Stimulated activated CD4-positive, alpha-beta T cell treated with anti-CD3 and anti-CD28 coated beads, Interleukin-1b, Interleukin-23, amount 100 ng/mL, for 24 hours (primary cell): ENCODE data around the gene ADK.
A peak's percentile ranks its signal among the peaks of the same experiment; 100 is the strongest.
"Not testable (repeated sequence)": the region's sequence is repeated elsewhere in the genome, so short reads cannot be mapped to it uniquely, and the experiment has no call there.

ENCODE experiments used
- DNase-seq, 4 experiments: peaks; one replicate each; pipeline ENCODE4 v3.0.0-alpha.2; 2020; ENCODE audit warnings: low read depth in 4 of 4, low spot score in 1 of 4

The ADK gene

DNA sequence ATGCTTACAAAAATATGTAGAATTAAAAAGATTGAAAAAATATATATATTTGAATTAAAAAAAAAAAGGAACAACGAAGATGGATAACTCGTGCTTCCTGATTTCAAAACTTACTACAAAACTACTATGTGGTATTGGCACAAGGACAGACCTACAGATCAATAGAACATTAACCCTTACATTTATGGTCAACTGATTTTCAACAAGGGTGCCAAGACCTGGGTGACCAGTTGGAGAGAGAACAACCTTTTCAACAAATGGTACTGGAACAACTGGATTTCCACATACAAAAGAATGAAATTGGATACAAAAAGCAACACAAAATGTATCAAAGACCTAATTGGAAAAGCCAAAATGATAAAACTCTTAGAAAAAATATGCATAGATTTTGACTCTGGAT lies 10.5 kb upstream of the ADK start:
- DNase-seq, result no peak

DNA sequence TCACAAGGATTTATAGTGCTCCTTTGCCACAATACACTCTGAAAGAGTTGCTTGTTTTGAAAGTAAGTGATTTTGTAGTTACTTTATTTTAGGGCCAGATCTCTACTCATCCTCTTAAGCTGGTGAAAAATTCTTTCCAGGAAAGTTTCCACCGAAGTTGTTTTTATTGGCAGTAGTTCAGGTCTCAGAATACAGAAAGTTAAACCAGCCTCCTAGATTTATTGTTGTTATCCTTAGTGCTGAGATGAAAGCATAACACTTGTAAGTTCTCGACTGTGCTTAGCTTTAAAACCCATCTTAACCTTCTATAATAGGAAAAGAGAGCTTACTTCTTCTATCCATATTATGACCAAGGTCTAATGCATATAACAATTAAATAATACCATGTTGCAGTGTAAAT lies 5.9 kb upstream of the ADK start:
- DNase-seq, result no peak

DNA sequence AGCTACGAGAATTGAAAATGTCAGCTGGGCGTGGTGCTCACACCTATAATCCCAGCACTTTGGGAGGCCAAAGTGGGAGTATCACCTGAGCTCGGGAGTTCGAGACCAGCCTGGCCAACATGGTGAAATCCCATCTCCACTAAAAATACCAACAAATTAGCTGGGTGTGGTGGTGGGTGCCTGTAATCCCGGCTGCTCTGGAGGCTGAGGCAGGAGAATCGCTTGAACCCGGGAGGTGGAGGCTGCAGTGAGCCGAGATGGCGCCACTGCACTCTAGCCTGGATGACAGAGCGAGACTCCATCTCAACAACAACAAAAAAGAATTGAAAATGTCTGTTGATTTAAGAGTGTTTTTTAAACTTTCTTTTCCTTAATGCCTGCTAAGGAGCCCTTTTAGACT lies 4.0 kb upstream of the ADK start:
- DNase-seq, result not testable (repeated sequence)

DNA sequence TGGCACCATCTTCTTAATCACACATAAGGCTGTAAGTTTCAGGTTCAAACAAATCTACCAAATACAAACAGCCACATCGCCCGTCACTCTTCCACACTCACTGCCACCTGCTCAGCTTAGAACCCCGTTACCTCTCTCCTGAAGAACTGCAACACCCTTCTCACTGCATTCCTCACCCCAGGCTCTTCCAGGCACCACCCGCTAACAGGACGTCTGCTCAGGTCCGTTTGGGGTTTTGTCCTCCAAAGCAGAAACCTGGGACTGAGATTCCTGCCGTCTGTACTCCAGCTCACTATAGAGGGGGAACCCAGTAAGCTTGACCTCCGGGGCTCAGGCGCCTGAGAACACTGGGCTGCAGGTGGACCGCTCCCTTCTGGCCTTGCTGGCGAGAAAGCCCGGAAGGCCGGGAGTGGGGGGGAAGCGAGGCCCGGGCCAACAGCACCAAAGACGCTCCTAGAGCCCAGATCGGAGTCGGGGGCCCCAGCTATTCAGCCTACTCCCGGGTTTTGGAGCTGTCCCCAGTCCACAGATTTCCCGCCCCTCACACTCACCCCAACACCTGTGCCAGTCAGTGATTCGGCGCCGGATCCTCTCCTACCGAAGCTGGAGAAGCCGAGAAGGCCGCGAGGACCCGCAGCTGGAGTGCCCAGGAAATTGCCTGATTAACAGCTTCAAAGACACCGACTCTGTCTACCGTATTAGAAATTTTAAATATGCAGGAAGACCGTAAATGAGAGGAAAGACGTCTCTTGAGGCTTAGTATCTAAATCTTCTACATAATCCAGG lies 624 bp upstream of the ADK start, which contains the start of gene AP3M1:
Gene AP3M1, minus strand, starts transcription at position 625 of the 786 bp plus-strand sequence. CDS start 12,449 bp downstream, outside the sequence.
- peak; percentile 50 to 73 (median 60) for DNase-seq

DNA sequence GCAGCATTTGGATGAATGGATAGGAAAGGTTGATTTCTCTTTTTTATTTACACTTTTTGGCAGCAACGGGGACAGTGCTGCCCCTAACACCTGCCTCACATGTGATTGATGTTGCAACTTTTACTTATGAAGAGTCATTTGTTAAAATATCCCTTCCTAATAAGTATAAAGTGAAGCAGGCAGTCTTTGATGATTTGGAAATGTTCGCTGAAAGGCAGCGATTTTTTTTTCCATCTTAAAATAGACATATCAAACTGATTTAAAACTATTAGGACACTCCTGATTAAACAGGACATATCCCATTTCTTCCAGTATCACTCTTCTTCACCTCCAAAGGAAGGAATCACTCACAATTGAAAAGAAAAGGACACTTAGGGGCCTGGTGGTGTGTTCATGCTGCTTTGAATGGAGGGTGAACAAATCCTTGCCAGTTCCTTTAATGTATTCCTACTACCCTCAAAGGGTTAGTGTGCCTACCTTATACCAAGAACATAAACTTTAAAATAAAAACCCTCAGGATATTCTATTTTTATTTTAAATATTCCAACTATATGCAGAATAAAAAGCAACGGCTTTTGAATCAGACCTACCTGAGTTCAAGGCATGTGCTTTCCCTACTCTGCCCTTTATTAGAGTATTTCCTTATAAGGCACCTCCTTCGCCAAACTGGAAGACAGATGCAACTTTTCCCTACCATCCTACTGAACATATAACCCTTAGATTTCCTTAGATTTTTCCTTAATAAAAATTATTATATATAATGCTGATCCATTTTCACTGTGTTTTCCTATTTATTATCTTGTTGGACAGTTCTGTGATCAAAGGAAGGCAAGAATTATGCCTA lies 1.1 kb downstream of the ADK start:
- DNase-seq, result no peak

DNA sequence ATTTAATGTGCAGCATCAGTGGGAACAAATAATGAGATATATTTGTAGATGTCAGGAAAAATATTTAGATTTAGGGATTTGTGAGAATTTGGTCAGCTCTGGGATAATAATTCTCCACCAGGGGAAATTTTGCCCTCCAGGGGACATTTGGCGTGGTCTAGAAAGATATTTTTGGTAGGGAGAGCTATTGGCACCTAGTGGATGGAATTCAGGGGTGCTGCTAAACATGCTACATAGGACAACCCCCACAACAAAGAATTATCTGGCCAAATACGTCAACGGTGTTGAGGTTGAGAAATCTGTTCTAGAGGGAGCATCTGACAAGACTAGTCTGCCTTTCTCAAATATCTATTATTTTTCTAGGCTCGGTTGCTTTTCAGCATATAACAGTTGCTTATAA lies 2.1 kb downstream of the ADK start:
- no peak for DNase-seq

DNA sequence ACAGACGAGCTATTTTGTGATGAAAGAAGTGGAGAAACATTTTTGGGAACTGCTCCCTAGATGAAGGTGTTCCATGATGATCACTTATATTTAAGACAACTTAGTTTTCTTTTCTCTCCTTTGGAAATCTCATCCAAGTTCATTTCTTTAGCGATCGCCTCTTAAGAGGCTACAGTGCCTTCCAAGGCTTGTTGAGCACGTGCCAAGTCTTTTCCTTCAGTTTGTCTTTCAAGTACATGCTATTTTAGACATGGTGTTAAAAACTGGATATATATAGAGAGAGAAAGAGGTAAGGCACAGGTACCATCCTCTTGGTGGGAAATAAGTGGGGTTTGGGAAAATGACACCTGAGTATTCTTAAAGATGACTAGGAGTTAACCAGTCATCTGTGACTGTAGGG lies 2.7 kb downstream of the ADK start:
- DNase-seq, result no peak

DNA sequence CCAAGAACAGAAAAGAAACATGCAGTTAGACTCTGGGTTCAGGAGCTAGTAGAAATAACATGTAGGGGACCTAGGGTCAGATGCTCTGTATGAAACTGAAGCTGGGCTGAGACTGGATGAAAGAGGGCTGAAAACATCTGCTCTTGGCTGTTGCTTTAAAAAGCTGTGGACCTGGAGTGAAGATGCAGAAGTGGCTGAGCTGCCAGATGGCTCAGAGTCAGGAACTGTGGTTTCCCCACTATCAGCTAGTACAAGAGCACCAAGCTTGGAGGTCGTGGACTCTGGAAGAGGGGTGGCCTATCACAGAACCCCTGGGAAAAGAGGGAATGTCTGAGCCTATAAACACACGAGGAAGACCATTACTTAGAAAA lies 5.9 kb downstream of the ADK start:
- no peak for DNase-seq

DNA sequence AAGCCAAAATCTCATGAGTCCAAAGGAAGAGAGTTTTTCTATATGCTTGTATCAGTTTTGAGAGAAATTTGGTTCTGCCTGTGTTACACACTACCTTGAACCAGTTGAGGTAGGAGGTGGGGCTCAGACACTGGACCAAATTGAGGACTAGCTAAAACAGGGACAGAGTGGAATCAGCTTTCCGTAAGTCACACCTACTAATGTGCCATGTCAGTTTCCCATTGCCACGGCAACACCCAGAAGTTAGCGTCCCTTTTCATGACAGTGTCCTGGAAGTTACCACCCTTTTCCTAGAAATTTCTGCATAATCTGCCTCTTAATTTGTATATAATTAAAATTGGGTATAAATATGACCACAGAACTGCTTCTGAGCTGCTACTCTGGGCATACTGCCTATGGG lies 9.0 kb downstream of the ADK start:
- DNase-seq, result no peak

DNA sequence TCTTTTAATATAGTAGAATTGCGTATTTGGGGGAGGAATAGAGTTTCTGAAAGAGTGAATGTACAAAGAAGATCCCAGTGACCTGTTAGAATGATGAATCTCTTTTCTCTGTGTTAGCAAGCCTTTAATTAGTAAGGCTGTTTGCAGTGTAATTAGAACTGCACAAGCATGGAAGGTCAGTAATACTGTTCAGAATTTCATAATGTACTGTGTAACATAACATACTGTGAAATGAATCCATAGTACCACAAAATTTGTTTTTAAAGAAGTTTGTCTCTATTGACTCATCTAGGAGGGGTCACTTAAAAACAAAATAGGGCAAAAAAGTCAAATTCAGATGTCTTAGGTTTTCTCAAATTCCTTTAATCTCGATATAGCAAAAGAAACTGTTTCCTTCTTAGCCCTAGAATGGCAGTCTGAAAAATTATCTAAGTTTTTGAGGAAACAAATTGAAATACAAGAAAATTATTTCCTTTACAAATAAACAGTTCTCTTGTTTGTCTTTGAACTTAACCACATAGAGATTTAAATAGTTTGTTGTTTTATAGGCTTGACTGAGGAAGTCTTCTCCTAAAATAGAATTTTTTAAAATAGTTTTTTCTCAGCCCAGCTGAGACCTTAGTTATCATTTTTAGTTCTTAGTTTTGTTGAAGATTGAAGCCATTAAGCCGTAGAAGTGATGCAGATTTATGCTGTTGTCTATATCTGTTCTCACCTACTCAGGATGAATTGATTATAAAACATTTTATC lies 12.5 kb downstream of the ADK start:
- no peak for DNase-seq

DNA sequence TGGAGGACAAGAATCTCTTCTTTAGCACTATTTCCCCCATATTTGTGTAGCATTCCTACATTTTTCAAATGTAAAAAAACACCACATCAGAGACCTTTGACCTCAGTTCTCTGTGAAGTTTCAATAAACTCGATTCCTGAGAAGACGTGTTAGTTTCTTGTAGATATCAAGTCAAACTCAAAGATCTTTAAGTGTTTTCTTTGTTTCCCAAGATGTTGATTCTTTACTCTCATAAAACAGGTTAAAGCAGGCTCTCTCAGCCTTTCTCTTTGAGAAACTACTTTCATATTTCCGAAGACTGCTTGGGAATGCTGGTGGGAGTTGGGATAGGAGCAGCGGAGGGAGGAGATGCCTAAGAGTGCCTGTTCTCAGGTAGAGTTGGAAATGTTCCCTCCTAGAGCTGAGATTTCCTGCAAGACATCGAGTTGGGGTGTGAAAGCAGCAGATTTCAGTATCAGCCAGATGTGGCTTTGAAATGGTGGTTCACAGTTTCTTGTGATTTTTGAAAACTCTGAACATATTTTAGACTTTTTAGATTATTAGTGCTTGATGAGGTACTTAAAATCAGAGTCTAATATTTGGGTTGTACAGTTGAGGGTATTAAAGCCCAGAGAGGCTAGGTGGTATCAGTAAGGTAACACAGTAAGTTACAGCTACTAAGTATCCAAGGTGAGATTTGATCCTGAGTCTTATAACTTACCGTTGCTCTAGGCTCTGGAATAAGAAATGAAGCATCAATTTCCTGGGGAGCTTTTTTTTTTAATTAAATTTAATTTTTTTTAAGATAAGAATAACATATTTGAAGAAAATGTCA lies 13.9 kb downstream of the ADK start:
- DNase-seq, result no peak

DNA sequence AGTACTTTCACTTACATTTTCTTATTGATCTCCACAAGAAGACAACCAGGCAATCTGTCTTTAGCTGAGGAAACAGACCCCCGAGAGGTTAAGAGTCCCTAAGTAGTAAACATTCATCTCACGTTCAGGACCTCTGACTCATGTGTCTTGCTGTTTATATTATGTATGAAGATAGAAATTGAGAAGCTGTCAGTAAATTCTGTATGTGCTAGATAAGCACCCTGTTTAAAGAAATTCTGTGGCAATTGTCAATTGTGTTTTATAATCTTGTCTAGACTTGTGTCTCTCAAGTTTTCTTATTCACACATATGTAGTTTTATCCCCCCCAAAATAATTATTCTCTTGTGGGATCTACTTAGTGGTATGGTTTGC lies 14.5 kb downstream of the ADK start:
- no peak for DNase-seq

DNA sequence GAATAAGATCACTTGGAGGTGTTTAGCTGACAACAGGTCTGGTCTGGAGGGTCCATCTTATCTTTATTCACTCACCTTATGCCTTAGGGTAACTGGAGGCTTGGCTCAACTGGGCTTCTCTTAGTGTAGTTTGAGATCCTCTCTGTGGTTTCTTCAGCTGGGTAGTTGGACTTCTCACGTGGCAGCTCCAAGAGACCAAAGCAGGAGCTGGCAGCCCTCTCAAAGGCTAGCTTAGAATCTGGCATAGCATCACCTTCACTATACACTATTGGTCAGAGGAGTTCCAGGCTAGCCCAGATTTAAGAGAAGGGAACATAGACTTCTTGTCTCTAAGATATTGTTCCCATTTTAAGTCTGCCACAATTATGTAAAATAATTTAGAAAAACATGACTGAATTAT lies 16.4 kb downstream of the ADK start:
- DNase-seq, result no peak

DNA sequence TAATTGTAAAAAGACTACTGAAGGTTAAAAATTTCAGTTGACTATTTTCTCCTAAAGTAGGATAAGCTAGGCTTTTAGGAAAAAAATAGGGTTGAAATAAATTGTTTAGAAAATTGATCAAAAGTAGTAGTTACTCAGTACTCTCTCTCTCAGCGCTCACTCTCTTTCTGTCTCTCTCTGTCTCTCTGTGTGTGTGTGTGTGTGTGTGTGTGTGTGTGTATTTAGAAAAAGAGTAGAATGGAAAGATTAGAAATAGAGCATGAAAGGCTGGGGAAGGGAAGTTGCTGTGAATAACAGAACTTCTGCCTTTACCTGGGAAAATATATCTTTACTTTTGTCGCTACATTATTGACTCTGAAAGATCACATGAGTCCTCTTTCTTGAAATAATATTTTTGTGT lies 20.6 kb downstream of the ADK start:
- DNase-seq, result no peak

DNA sequence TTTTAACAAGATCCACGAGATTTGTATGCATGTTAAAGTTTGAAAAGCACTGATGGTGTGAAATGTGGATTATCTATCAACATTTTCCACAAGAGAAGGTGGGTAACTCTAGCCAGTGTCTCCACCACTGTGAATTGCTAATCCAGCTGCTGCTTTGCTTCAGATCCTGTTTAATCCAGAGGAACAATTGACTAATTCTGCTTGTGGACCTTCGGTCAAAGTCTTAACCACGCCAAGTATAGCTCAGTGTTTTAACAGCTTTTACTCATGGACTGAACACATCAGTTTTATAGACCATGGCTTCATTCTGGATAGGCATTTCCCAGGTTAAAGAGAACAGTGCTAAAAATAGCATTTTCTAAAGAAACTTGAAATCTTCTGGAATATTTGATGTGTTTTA lies 23.5 kb downstream of the ADK start:
- no peak for DNase-seq

DNA sequence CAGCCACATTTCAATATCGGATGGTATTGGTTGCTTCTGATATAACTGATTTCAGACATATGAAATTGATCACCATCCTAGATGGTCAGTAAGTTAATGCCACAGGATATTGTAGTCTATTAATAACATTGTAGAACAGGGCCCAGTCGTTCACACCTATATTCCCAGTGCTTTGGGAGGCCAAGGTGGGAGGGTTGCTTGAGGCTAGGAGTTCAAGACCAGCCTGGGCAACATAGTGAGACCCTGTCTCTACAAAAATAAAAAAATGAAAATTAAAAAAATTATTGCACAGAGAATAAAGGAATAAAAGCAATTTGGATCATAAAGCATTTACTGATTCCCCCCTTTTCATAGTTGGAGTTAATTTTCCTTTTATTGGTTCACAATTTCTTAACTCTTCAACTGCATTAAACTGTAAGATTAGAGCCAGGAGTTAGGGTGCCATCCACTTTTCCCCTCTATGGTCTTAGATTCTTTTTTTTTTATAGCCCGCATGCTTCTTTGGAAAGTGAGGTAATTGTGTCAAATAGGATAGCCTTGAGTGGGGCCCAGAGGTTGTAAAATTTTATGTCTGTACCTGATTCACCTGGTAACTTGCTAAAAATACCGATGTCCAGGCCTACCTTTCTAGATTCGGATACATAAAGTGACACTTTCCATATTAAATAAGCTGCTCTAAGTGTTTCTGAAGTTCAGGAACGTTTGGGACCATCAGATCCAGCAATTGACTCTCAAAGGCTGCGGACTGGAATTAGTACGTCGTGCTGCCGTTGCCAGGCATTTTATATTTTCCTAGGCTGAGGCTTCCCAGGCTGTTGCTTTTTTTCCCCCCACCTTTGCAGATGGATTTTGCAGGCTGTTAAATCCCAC lies 24.7 kb downstream of the ADK start:
- no peak for DNase-seq

DNA sequence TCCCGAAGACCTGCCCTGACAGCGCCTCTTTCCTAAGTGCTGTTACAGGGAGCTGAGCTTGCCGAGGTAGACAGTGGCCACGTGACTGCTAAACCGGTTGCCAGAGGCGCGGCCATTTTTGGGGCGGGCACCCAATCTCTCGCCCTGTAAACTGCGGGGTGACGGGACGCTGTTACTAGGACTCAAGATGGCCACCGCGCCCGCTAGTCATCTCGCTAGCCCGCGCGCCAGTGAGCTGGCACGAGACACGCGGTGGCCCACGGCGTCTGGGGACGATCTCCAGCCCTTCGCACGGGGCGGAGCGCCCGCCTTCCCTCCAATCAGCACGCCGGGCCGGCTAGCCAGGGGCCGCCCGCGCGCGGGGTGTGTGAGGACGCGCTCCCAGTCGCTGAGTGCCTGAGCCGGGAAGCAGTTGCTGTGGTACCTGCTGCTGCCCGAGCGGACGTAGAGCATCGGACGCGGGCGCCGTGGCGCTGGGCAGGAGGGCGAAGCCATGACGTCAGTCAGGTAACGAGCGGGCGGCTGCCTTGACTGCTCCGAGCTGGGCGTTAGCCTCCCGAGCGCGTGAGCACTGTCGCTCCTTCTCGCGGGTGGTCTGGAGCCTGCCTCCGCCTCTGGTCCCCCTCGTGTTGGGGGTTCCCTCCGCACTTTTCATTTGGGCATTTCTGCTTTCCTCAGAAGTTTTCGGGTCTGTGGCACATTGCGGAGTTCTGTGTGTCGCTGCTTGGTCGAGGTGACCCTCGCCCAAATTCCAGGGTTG lies 25.5 kb downstream of the ADK start:
- peak; percentile 77 to 95 (median 92) for DNase-seq

DNA sequence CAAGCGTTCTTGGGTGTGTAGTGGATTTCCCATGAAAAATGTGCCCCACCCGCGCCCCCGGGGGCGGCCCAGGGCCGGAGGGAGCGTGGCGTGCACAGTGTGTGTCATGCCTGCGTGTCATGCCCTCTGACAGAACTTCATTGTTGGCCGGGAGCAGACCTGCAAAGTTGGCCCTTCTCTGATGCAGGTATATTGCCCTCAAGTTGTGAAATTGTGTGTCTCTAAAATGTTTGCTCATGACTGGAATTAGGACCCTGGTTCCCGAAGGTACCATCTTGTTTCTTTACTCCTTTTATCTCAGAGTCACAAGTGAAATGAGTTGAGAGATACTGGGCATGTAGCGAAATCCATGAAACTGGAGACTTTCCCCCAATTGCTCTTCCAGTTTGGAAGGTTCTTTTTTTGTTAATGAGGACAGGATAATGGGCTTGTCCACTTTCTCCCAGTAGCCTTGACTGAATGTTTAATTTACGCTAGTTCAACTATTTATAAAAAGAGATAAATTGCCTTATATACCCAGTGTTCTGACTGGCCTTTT lies 26.2 kb downstream of the ADK start:
- DNase-seq, result peak in 3 of 4 experiments; percentile 13 to 35 (median 30)
